Heart left ventricle (tissue), 13 donors: Measurements from ENCODE around the gene FAM163A.

Experiments
- CTCF ChIP-seq, 12 donors: fragments of 200-600 bp; sonication (generic) in 4 of 12; IDR thresholded peaks; one replicate each; pipeline versions ENCODE4 v1.5.0 to v1.8.0; 2018 to 2022; ENCODE audit warnings: antibody characterized with exemption in 12 of 12, mild to moderate bottlenecking in 5 of 12
- POLR2A ChIP-seq, 2 donors: fragments of 450-650 bp; IDR thresholded peaks; one replicate each; pipeline ENCODE4 v1.6.1; 2017; ENCODE audit warnings: antibody characterized with exemption in 2 of 2, mild to moderate bottlenecking in 2 of 2, moderate library complexity in 2 of 2
- donor health status: ischemic (EF 13 %, LVEDD 7.1; RV severe dilation, severe dysfunction).
- donor health status: DM: no; HTN: yes; CAD: no.
- donor health status: DM: no; HTN: no; CAD: no.
- donor health status: ischemic (EF 25% LVEDD 6.9; RV normal size, moderate dysfunction).
- donor health status: ischemic (EF 25% LVEDD 5.7; RV mildly dilated, moderate dysfunction).
- donor health status: ischemic (EF 35%, LVEDD 5.7; RV mildly dilated, moderate dysfunction).
- donor health status: nonischemic (EF 11% LVEDD 7.7; RV severe dilation, severe dysfunction).
- donor health status: DM: yes; HTN: yes; CAD: no.
- donor health status: PGD.
- donor health status: ischemic (EF 29% LVEDD 5.4; RV normal size, mild dysfunction).
- donor health status: nonischemic (EF 23%, LVEDD 6.1; RV moderate dilation, normal function).

- TF ChIP-seq CTCF (IDR thresholded peaks at IDR 0.05) (no peak), POLR2A (IDR thresholded peaks at IDR 0.05) (no peak)
Observed at GRCh38 chr1:179805291-179806195, 62.5 kb downstream of the FAM163A start.
